ENCODE results near the gene GABRD. TPM values are rescaled to one million over a fixed set of nuclear protein-coding genes. Genes with fewer than 3 reads are reported as not detected.

GABRD gene
- total RNA-seq, 1 experiment from 2014 or later: not detected

DNA sequence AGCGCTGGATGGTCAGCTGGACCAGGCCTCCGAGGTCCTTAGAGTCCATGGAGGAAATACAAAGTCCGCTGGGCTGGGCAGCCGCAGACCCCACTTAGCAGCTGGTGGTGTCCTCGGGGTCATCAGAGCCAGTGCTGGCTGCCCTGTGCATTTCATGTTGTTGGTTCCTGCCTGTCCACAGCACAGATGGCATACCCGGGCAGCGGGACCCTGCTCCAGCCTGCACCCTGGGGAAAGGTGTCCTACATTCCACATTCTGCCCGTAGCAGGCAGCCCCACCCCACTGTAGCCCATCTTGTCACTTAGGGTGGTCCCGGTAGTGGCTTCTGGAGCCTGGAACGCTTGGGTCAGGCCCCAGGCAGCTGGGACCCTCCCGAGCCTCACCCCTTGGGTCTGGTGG, 50.9 kb downstream of the GABRD start:
- intact Hi-C loops (cut with micrococcal nuclease; ENCODE audit: unreplicated experiment): no loop called here
- Histone ChIP-seq H3K9me2 (ENCODE audit: insufficient read depth) (no peaks in the 10 kb centered on the region), H3K27ac (no peak overlapping the region), H3K9me3 (ENCODE audit: insufficient read depth, low read depth) (no peaks in the 10 kb centered on the region), H3K79me2 (ENCODE audit: low read depth) (no peaks in the 10 kb centered on the region), H3K4me2 (no peak overlapping the region), H3K27me3 (ENCODE audit: insufficient read depth, low read depth) (no peaks in the 10 kb centered on the region), H3K4me1 (replicated peaks; ENCODE audit: insufficient read depth) (no peaks in the 10 kb centered on the region), H3F3A (ENCODE audit: insufficient read depth, low read depth) (no peaks in the 10 kb centered on the region), H3K36me3 (ENCODE audit: low read depth) (no peaks in the 10 kb centered on the region), H3K4me3 (no peak overlapping the region), H4K20me1 (ENCODE audit: insufficient read depth) (no peaks in the 10 kb centered on the region; the same call in 1 of the 2 replicates), H2AFZ (no peak overlapping the region)
- no peak for DNase-seq
- ChIA-PET POLR2A (ENCODE audit: unreplicated experiment) (no interaction called here), CTCF (no interaction called here)
- no TSS peak for BruUV-seq (replicated peaks)
- no peak for TF ChIP-seq EZH2 (IDR thresholded peaks at IDR 0.05; ENCODE audit: low read depth)
- TF ChIP-seq, protein P1, sequence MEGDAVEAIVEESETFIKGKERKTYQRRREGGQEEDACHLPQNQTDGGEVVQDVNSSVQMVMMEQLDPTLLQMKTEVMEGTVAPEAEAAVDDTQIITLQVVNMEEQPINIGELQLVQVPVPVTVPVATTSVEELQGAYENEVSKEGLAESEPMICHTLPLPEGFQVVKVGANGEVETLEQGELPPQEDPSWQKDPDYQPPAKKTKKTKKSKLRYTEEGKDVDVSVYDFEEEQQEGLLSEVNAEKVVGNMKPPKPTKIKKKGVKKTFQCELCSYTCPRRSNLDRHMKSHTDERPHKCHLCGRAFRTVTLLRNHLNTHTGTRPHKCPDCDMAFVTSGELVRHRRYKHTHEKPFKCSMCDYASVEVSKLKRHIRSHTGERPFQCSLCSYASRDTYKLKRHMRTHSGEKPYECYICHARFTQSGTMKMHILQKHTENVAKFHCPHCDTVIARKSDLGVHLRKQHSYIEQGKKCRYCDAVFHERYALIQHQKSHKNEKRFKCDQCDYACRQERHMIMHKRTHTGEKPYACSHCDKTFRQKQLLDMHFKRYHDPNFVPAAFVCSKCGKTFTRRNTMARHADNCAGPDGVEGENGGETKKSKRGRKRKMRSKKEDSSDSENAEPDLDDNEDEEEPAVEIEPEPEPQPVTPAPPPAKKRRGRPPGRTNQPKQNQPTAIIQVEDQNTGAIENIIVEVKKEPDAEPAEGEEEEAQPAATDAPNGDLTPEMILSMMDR (conservative IDR thresholded peaks at IDR 0.05): no peak

- ChIA-PET POLR2A (ENCODE audit: unreplicated experiment) (no interaction called here), CTCF (interaction anchor here (0.7 kb wide), 1 partner anchor 69 kb away, joined by 3 read pairs; no protein-coding TSS in a partner anchor)
- H3K4me3 ChIP-seq: no peak overlapping the region
- H3K27ac ChIP-seq: no peak overlapping the region
- no peak overlapping the region for H3K4me2 ChIP-seq
- no TSS peak for BruUV-seq (replicated peaks)
- no peak overlapping the region for H2AFZ ChIP-seq
- H3K9me3 ChIP-seq (ENCODE audit: insufficient read depth, low read depth): no peaks in the 10 kb centered on the region
- H3K27me3 ChIP-seq (ENCODE audit: insufficient read depth, low read depth): no peaks in the 10 kb centered on the region
- H3K36me3 ChIP-seq (ENCODE audit: low read depth): no peaks in the 10 kb centered on the region
- H3K9me2 ChIP-seq (ENCODE audit: insufficient read depth): no peaks in the 10 kb centered on the region
- no peak for DNase-seq
- no peaks in the 10 kb centered on the region for H3K4me1 ChIP-seq (replicated peaks; ENCODE audit: insufficient read depth)
- H4K20me1 ChIP-seq (ENCODE audit: insufficient read depth): no peaks in the 10 kb centered on the region; the same call in 1 of the 2 replicates
- no peaks in the 10 kb centered on the region for H3F3A ChIP-seq (ENCODE audit: insufficient read depth, low read depth)
- intact Hi-C loops (cut with micrococcal nuclease; ENCODE audit: unreplicated experiment): no loop called here
- TF ChIP-seq, protein P1 (conservative IDR thresholded peaks at IDR 0.05): no peak
- no peak for TF ChIP-seq EZH2 (IDR thresholded peaks at IDR 0.05; ENCODE audit: low read depth)
- H3K79me2 ChIP-seq (ENCODE audit: low read depth): no peaks in the 10 kb centered on the region
Observed at GRCh38 chr1:2070800-2071530, 51.8 kb downstream of the GABRD start.

DNA sequence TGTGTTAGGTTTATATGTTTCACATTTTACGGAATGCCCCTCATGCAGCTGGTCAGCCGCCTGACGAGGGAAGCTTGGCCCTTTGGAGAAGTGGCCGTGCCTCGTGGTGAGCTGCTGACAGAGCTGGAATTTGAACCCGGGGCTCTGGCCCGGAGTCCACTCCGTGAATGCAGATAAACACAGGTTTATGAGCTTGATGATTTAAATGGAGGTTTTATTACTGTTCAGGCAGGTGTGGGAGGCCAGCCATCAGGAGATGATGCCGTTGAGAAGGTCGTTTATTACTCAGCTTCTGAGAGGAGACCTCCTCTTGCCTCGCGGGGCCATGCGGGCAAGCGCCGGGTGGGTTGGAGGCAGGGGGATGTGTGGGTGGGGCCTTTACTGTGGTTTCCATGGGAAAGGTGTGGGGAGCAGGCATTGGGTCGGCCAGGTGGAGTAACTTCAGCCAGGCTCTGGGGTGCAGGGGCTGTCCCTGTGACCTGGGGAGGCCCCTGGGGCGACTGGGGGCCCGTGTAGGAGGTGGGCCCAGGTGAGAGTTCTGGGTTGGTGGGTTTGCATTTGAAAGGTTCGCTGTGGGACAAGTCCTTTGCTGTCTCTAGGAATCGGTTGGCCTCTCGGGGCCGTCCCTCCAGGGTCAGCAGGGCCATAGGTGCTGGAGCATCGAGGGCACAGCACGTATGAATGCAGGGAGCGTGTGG, 53.1 kb downstream of the GABRD start:
- Histone ChIP-seq H4K20me1 (ENCODE audit: insufficient read depth) (no peaks in the 10 kb centered on the region), H3F3A (ENCODE audit: insufficient read depth, low read depth) (no peaks in the 10 kb centered on the region), H3K27me3 (ENCODE audit: insufficient read depth, low read depth) (no peaks in the 10 kb centered on the region), H3K27ac (no peak overlapping the region), H3K9me2 (ENCODE audit: insufficient read depth) (no peaks in the 10 kb centered on the region), H3K79me2 (ENCODE audit: low read depth) (no peaks in the 10 kb centered on the region), H3K9me3 (ENCODE audit: insufficient read depth, low read depth) (peaks cover 2% of the 10 kb centered on the region; the same call in 1 of the 2 replicates), H2AFZ (no peak overlapping the region), H3K4me3 (no peak overlapping the region), H3K4me2 (no peak overlapping the region), H3K36me3 (ENCODE audit: low read depth) (no peaks in the 10 kb centered on the region), H3K4me1 (replicated peaks; ENCODE audit: insufficient read depth) (no peaks in the 10 kb centered on the region)
- no TSS peak for BruUV-seq (replicated peaks)
- no peak for DNase-seq
- TF ChIP-seq, protein P1 (conservative IDR thresholded peaks at IDR 0.05): no peak
- TF ChIP-seq EZH2 (IDR thresholded peaks at IDR 0.05; ENCODE audit: low read depth): no peak
- CTCF ChIA-PET: no interaction called here
- POLR2A ChIA-PET (ENCODE audit: unreplicated experiment): interaction anchor here (0.6 kb wide), 1 partner anchor 184 kb away, joined by 3 read pairs; no protein-coding TSS in a partner anchor
- intact Hi-C loops (cut with micrococcal nuclease; ENCODE audit: unreplicated experiment): no loop called here

Data from PC-9 (cell line).